Heart right ventricle (tissue), 16 donors: ENCODE data around the gene GTF3C2. TPM values are rescaled to one million over a fixed set of nuclear protein-coding genes. Genes with fewer than 3 reads are reported as not detected.

Experiments
- ATAC-seq, 8 donors: fragments of 200-7000 bp; cut with Tn5 transposase; one replicate each; pipeline ENCODE4 v1.9.1; 2020; ENCODE audit warnings: mild to moderate bottlenecking in 8 of 8, moderate library complexity in 8 of 8, moderate number of reproducible peaks in 1 of 8
- DNase-seq, 2 donors: peaks; one replicate each; pipeline ENCODE4 v3.0.0-alpha.2; 2020
- H3K27ac ChIP-seq, 10 donors: fragments of 200-600 bp; sonication (generic) in 2 of 10; one replicate each; pipeline versions ENCODE4 v1.5.0 to v1.8.0; 2020 to 2022; ENCODE audit warnings: mild to moderate bottlenecking in 3 of 10
- H3K27me3 ChIP-seq, 7 donors: fragments of 200-600 bp; one replicate each; pipeline ENCODE4 v1.8.0; 2021 to 2022; ENCODE audit warnings: mild to moderate bottlenecking in 2 of 7
- H3K36me3 ChIP-seq, 9 donors: fragments of 200-600 bp; sonication (generic) in 1 of 9; one replicate each; pipeline versions ENCODE4 v1.5.0 to v1.8.0; 2020 to 2022; ENCODE audit warnings: mild to moderate bottlenecking in 2 of 9
- H3K4me1 ChIP-seq, 9 donors: fragments of 200-600 bp; sonication (generic) in 1 of 9; one replicate each; pipeline versions ENCODE4 v1.5.0 to v1.8.0; 2020 to 2022; ENCODE audit warnings: mild to moderate bottlenecking in 4 of 9
- H3K4me3 ChIP-seq, 10 donors: fragments of 200-600 bp; sonication (generic) in 2 of 10; one replicate each; pipeline versions ENCODE4 v1.5.0 to v1.8.0; 2020 to 2022; ENCODE audit warnings: mild to moderate bottlenecking in 7 of 10, moderate library complexity in 2 of 10
- H3K9me3 ChIP-seq, 11 donors: fragments of 200-600 bp in 10 of 11; sonication (generic) in 2 of 11; one replicate each; pipeline versions ENCODE4 v1.5.0 to v1.8.0; 2013 to 2022; ENCODE audit warnings: mild to moderate bottlenecking in 2 of 11, control low read depth in 1 of 11, moderate library complexity in 1 of 11
- WGBS, 2 donors: extraction: QIAGEN DNeasy Blood & Tissue Kit; methylation state at CpG; one replicate each; pipeline ENCODE4 v1.1.7; 2013; ENCODE audit warnings: inconsistent platforms in 1 of 2; 5-methylcytosine and 5-hydroxymethylcytosine counted together
- intact Hi-C, 10 donors: fragments of 100-400 bp; cut with DNase I; formaldehyde crosslinking; loops; one replicate each; pipeline versions ENCODE4 v1.11.1 to v1.14.2; 2022
- polyA plus RNA-seq, 2 donors: library from polyadenylated mRNA; stranded (reverse); fragments of 200-250 nt; gene quantifications; one replicate each; pipeline ENCODE4 v1.2.3, GENCODE V29; 2013
- total RNA-seq, 10 donors: library from RNA; stranded (reverse); fragmentation: NEBNext Ultra II Directional in 3 of 10; extraction: Animal tissue kit (Norgen Biotek cat#: 25700) in 3 of 10; gene quantifications; one replicate each; pipeline versions ENCODE4 v1.2.1 to v1.2.4, GENCODE V29; 2021 to 2023
- TF ChIP-seq, protein P1 (sequence below), 9 donors: fragments of 200-600 bp; sonication (generic) in 2 of 9; IDR thresholded peaks; one replicate each; pipeline versions ENCODE4 v1.5.0 to v1.8.0; 2021 to 2022; ENCODE audit warnings: antibody characterized with exemption in 9 of 9, mild to moderate bottlenecking in 5 of 9, moderate library complexity in 1 of 9
- donor health status: Arrhythmogenic right ventricular cardiomyopathy.
- donor health status: ischemic (EF 13 %, LVEDD 7.1; RV severe dilation, severe dysfunction).
- donor health status: healthy with polysubstance abuse.
- donor health status: DM: no; HTN: yes; CAD: no.
- donor health status: DM: no; HTN: no; CAD: no.
- donor health status: ischemic (EF 25% LVEDD 6.9; RV normal size, moderate dysfunction).
- donor health status: ischemic (EF 25% LVEDD 5.7; RV mildly dilated, moderate dysfunction).
- donor health status: healthy.
- donor health status: DM: yes; HTN: yes; CAD: no.
- donor health status: Ischemic cardiomyopathy.
- donor health status: ischemic (EF 35%, LVEDD 5.7; RV mildly dilated, moderate dysfunction).
- donor health status: nonischemic (EF 11% LVEDD 7.7; RV severe dilation, severe dysfunction).
- donor health status: DM: yes; HTN: yes; CAD: no.
- donor health status: PGD.
- donor health status: ischemic (EF 29% LVEDD 5.4; RV normal size, mild dysfunction).
- donor health status: nonischemic (EF 23%, LVEDD 6.1; RV moderate dilation, normal function).

The GTF3C2 gene
- total and polyA plus RNA-seq, 12 donors, result 17.6 to 30.3 (median 23.6) TPM

DNA sequence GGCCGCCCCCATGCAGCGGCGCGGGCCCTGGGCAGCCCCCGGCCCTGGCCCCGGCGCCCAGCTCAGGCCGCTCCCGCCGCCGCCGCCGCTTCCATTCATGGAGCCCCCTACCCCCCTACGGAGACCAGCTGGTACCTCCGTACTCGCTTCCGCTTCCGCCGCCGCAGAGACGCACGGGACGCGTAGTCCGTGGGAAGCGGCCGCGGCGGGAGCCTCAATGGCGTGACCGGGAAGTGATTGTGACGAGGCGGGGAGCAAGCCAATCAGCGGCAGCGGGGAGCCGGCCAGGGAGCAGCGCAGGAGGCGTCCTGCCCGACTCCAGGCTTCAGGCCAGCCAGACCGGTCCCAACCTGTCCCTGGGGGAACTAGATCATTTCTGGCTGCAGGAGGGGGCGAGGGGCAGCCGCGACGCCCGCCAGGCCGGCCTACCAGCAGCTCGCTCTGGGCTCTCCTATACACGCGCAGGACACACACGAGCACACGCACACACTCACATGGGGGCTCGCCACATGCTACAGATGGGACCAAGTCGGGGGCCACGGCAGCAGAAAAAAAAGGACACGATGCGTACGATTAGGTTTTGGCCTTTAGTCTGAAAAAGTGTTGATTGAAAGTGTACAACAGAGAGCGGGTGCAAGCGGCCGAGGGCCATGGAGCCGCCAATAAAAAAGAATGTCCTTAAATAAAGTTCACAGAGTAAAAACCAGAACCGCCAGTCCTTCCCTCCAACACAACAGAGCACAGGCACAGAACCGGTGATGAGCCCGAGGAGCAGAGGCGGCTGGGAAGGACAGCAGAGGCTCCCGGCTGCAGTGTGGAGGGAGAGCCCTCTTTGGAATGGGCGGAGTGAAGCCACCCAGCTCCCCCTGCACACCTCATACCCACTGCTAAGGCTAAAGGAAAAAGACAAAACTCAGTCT, 24.3 kb upstream of the GTF3C2 start, which contains the start of gene ZNF513:
Gene ZNF513, minus strand, starts transcription at position 109 of the 920 bp plus-strand sequence. CDS start 208 bp downstream, outside the sequence.
- WGBS, 2 donors, result 10 to 12% methylated on average over 65 to 67 of the region's 67 CpGs
- Histone ChIP-seq H3K4me3 (peak within 1 kb of the TSS; percentile 29 to 72 (median 64)), H3K9me3 (no peaks in the 10 kb centered on the region), H3K4me1 (peaks cover 5 to 33% (median 17%) of the 10 kb centered on the region in 9 donors), H3K27ac (peak within 1 kb of the TSS; percentile 61 to 93 (median 88)), H3K36me3 (peaks cover 0 to 79% (median 51%) of the 10 kb centered on the region in 9 donors), H3K27me3 (no peaks in the 10 kb centered on the region)
- DNase-seq, result peak; percentile 97 to 98
- TF ChIP-seq, protein P1, sequence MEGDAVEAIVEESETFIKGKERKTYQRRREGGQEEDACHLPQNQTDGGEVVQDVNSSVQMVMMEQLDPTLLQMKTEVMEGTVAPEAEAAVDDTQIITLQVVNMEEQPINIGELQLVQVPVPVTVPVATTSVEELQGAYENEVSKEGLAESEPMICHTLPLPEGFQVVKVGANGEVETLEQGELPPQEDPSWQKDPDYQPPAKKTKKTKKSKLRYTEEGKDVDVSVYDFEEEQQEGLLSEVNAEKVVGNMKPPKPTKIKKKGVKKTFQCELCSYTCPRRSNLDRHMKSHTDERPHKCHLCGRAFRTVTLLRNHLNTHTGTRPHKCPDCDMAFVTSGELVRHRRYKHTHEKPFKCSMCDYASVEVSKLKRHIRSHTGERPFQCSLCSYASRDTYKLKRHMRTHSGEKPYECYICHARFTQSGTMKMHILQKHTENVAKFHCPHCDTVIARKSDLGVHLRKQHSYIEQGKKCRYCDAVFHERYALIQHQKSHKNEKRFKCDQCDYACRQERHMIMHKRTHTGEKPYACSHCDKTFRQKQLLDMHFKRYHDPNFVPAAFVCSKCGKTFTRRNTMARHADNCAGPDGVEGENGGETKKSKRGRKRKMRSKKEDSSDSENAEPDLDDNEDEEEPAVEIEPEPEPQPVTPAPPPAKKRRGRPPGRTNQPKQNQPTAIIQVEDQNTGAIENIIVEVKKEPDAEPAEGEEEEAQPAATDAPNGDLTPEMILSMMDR (IDR thresholded peaks at IDR 0.05), result no peak
- intact Hi-C loops, result loop anchor here in 2 of 10 donors (1.0 to 2.0 kb wide), 2 partner anchors 28 to 47 kb away; partner anchors contain the start of genes PPM1G (in 2 of the 2) and NRBP1 (in 1 of the 2)
- ATAC-seq, result peak; percentile 88 to 96 (median 96)

DNA sequence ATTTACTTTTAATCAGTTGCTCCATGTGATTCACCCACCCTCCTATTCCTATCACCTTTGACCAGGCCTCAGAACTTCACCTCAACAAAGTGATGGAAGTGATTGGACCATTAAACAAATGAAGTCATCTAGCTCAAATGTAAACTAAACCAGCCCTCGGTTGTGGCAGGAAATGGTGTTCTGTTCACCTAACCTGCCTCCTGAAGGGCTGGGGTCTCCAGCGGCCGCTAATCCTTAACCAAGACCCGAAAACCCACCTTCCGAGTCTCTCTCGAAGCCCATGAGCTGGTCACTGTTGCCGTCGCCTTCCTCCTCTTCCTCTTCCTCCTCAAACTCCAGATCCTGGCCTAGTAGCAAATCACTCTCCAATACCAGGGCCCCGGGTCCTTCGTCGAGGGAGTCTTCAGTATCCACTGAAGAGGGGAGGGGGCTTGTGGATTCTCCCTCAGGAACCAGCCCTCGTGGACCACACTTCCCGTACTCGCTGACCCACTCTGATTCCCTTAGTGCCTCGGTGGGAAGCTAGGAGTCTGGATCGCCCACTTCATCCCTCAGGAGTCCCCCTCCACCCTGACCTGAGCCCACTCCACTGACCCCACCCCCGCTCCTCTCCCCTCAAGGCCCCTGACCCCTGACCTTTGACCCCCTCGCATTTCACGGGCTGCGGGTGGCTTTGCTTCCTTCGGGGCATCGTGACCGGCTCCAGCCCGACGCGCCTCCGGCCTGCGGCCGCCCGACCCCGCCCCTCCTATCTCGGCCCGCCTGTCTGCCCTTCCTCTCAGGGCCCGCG, 23.5 kb upstream of the GTF3C2 start:
- ATAC-seq (peak in 5 of 8 donors; percentile 7 to 47 (median 13)), DNase-seq (peak; percentile 74 to 80)
- H3K27me3 ChIP-seq, result no peaks in the 10 kb centered on the region
- intact Hi-C loops, result loop anchor here in 3 of 10 donors (1.0 to 10.0 kb wide), 3 partner anchors 29 to 605 kb away; partner anchors contain the start of genes PPM1G (in 2 of the 3) and NRBP1 (in 1 of the 3)
- peak overlapping the region; percentile 29 to 72 (median 64) for H3K4me3 ChIP-seq
- 1% methylated on average over 35 of the region's 35 CpGs for WGBS, 2 donors
- no peaks in the 10 kb centered on the region for H3K9me3 ChIP-seq
- H3K4me1 ChIP-seq, result peaks cover 5 to 33% (median 17%) of the 10 kb centered on the region in 9 donors
- H3K27ac ChIP-seq, result peak overlapping the region; percentile 61 to 93 (median 88)
- peaks cover 0 to 79% (median 52%) of the 10 kb centered on the region in 9 donors for H3K36me3 ChIP-seq
- TF ChIP-seq, protein P1 (IDR thresholded peaks at IDR 0.05), result no peak

DNA sequence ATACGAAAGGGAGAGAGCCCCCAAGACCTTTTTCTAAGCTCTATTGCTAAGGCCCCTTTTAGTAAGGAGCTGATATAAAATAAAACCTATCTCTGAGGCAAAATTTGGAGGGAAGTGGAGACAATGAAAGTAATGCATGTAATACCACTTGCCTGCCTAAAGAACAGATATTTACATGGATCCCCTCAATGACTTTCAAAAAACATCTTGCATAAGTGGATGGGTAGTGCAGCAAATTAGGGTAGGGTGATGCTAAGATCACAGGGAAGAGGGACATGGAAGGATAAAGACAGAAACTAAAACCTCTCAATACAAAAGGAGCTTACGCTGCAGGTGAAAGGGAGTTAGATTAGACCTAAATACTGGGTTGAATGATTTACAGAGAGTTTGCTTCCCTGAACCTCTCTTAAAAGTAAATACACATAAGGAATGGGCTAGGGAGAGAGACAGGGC, 22.8 kb upstream of the GTF3C2 start:
- H3K27ac ChIP-seq, result peak overlapping the region in 7 of 10 donors; percentile 81 to 93 (median 90)
- intact Hi-C loops, result loop anchor here in 1 of 10 donors (10.0 kb wide), 1 partner anchor 605 kb away; no protein-coding TSS in a partner anchor
- no peak for ATAC-seq
- TF ChIP-seq, protein P1 (IDR thresholded peaks at IDR 0.05), result no peak
- 89 to 91% methylated on average over 2 of the region's 2 CpGs for WGBS, 2 donors
- no peak for DNase-seq
- no peaks in the 10 kb centered on the region for H3K27me3 ChIP-seq
- H3K36me3 ChIP-seq, result peaks cover 0 to 79% (median 52%) of the 10 kb centered on the region in 9 donors
- H3K9me3 ChIP-seq, result no peaks in the 10 kb centered on the region
- peaks cover 5 to 33% (median 17%) of the 10 kb centered on the region in 9 donors for H3K4me1 ChIP-seq
- H3K4me3 ChIP-seq, result peak overlapping the region in 8 of 10 donors; percentile 47 to 72 (median 67)
